IMR-90 (cell line): ENCODE results near the gene PPM1K. TPM values are rescaled to one million over a fixed set of nuclear protein-coding genes. Genes with fewer than 3 reads are reported as not detected.

ENCODE experiments used
- ATAC-seq: fragments of 200-7000 bp; cut with Tn5 transposase; 2 replicates; pipeline ENCODE4 v1.9.1; 2020; ENCODE audit warnings: low read depth, mild to moderate bottlenecking, moderate library complexity
- BruUV-seq: library from RNA; stranded (reverse); fragments of 400-500 nt; replicated peaks from 2 replicates; lab custom pipeline; 2021; lab: Mats Ljungman, UMichigan
- CTCF ChIA-PET: fragments of 300-600 bp; formaldehyde crosslinking; extraction: SDS; loops from one replicate; lab custom pipeline; 2021; ENCODE audit warnings: antibody characterized with exemption; lab: Yijun Ruan, JAX
- POLR2A ChIA-PET: fragments of 300-600 bp; sonication (Branson Sonifier 250); formaldehyde crosslinking; loops from one replicate; lab custom pipeline; 2022; ENCODE audit warnings: antibody characterized with exemption; ENCODE audit not compliant: unreplicated experiment; lab: Charles Lee
- DNase-seq: peaks from one replicate; pipeline ENCODE4 v3.0.0; 2013
- H2AFZ ChIP-seq: replicated peaks from 2 replicates; pipeline ENCODE3; 2013; ENCODE audit warnings: low read length, mild to moderate bottlenecking; ENCODE audit not compliant: poor library complexity
- H2AK5ac ChIP-seq: 2 replicates; pipeline ENCODE4 v1.6.1; 2013; ENCODE audit warnings: low read depth, low read length, inconsistent platforms
- H2AK9ac ChIP-seq: replicated peaks from 2 replicates; pipeline ENCODE3; 2013; ENCODE audit warnings: mild to moderate bottlenecking, low read depth, low read length, moderate library complexity; ENCODE audit not compliant: poor library complexity
- H2BK120ac ChIP-seq: 2 replicates; pipeline ENCODE4 v1.6.1; 2013; ENCODE audit warnings: low read depth, low read length, inconsistent platforms
- H2BK15ac ChIP-seq: 3 replicates; pipeline ENCODE4 v1.6.1; 2013; ENCODE audit warnings: low read depth, low read length, inconsistent platforms
- H2BK20ac ChIP-seq: 2 replicates; pipeline ENCODE4 v1.6.1; 2013; ENCODE audit warnings: low read depth, mild to moderate bottlenecking, inconsistent platforms, low read length, moderate library complexity
- H2BK5ac ChIP-seq: 2 replicates; pipeline ENCODE4 v1.6.1; 2013; ENCODE audit warnings: mild to moderate bottlenecking, low read depth, low read length, inconsistent platforms; ENCODE audit not compliant: poor library complexity, severe bottlenecking
- H3K14ac ChIP-seq: replicated peaks from 2 replicates; pipeline ENCODE4 v1.6.1; 2013; ENCODE audit warnings: low read depth, low read length, inconsistent platforms
- H3K18ac ChIP-seq: 2 replicates; pipeline ENCODE4 v1.6.1; 2013; ENCODE audit warnings: low read depth, low read length, control low read depth
- H3K23ac ChIP-seq: 2 replicates; pipeline ENCODE4 v1.6.1; 2013; ENCODE audit warnings: low read depth, low read length, inconsistent platforms
- H3K27ac ChIP-seq: 2 replicates; pipeline ENCODE4 v1.5.1; 2013; ENCODE audit warnings: mild to moderate bottlenecking, control low read depth, low read length; ENCODE audit not compliant: insufficient read depth
- H3K27me3 ChIP-seq: 2 replicates; pipeline ENCODE4 v1.6.1; 2013; ENCODE audit warnings: low read length; ENCODE audit not compliant: control insufficient read depth, insufficient read depth
- H3K36me3 ChIP-seq: 2 replicates; pipeline ENCODE4 v1.6.1; 2013; ENCODE audit warnings: low read length, mixed read lengths; ENCODE audit not compliant: control insufficient read depth, insufficient read depth
- H3K4ac ChIP-seq: 2 replicates; pipeline ENCODE4 v1.6.1; 2013; ENCODE audit warnings: low read depth, low read length, inconsistent platforms
- H3K4me1 ChIP-seq: 2 replicates; pipeline ENCODE4 v1.6.1; 2013; ENCODE audit warnings: low read length, mixed read lengths; ENCODE audit not compliant: control insufficient read depth, insufficient read depth
- H3K4me2 ChIP-seq: 2 replicates; pipeline ENCODE4 v1.6.1; 2013; ENCODE audit warnings: low read depth, mild to moderate bottlenecking, control low read depth, low read length, moderate library complexity
- H3K4me3 ChIP-seq: 2 replicates; pipeline ENCODE4 v1.5.1; 2013; ENCODE audit warnings: low read depth, mild to moderate bottlenecking, control low read depth, low read length, moderate library complexity; ENCODE audit not compliant: insufficient read depth
- H3K56ac ChIP-seq: 2 replicates; pipeline ENCODE4 v1.6.1; 2013; ENCODE audit warnings: low read length, inconsistent platforms; ENCODE audit not compliant: insufficient read depth; ENCODE audit errors: extremely low read depth
- H3K79me1 ChIP-seq, 2 experiments: 2 replicates each; pipeline ENCODE4 v1.6.1; 2013; ENCODE audit warnings: low read length in 2 of 2, inconsistent platforms in 1 of 2, low read depth in 1 of 2
- H3K9ac ChIP-seq: 2 replicates; pipeline ENCODE4 v1.6.1; 2013; ENCODE audit warnings: low read depth, low read length, control low read depth
- H3K9me1 ChIP-seq: 2 replicates; pipeline ENCODE4 v1.6.1; 2013; ENCODE audit warnings: low read length, inconsistent platforms; ENCODE audit not compliant: insufficient read depth
- H3K9me3 ChIP-seq: 2 replicates; pipeline ENCODE4 v1.6.1; 2013; ENCODE audit warnings: low read length; ENCODE audit not compliant: control insufficient read depth, insufficient read depth
- H4K20me1 ChIP-seq: 2 replicates; pipeline ENCODE4 v1.6.1; 2013; ENCODE audit warnings: low read length, inconsistent platforms; ENCODE audit not compliant: insufficient read depth
- H4K5ac ChIP-seq: 2 replicates; pipeline ENCODE4 v1.6.1; 2013; ENCODE audit warnings: mild to moderate bottlenecking, low read depth, low read length, control low read depth
- H4K8ac ChIP-seq, 2 experiments: 2 replicates each; pipeline ENCODE4 v1.6.1; 2013; ENCODE audit warnings: low read depth in 2 of 2, low read length in 2 of 2, control low read depth in 1 of 2, inconsistent platforms in 1 of 2
- H4K91ac ChIP-seq: 2 replicates; pipeline ENCODE4 v1.6.1; 2013; ENCODE audit warnings: low read depth, low read length, inconsistent platforms; ENCODE audit not compliant: insufficient read depth
- CEBPB ChIP-seq: IDR thresholded peaks from 2 replicates; pipeline ENCODE4 v1.6.1; 2012; ENCODE audit warnings: low read depth, low read length, improper control_type of control experiment
- CTCF ChIP-seq: conservative IDR thresholded peaks from 2 replicates; pipeline ENCODE4 v1.5.1; 2012; ENCODE audit warnings: mild to moderate bottlenecking, low read depth, low read length, improper control_type of control experiment
- MAZ ChIP-seq: IDR thresholded peaks from 2 replicates; pipeline ENCODE4 v1.6.1; 2012; ENCODE audit warnings: low read depth, mild to moderate bottlenecking, low read length, improper control_type of control experiment, moderate library complexity, borderline replicate concordance
- RAD21 ChIP-seq: IDR thresholded peaks from 2 replicates; pipeline ENCODE4 v1.6.1; 2012; ENCODE audit warnings: low read length, improper control_type of control experiment
- SMC3 ChIP-seq: fragments of 150-350 bp; IDR thresholded peaks from 2 replicates; pipeline ENCODE4 v1.6.1; 2016; ENCODE audit warnings: low read depth, mild to moderate bottlenecking, antibody characterized with exemption, low read length, moderate library complexity
- dilution Hi-C: fragments of 300-500 bp; cut with HindIII; formaldehyde crosslinking; loops from one replicate; pipeline ENCODE4 v1.14.3; 2018; ENCODE audit warnings: low sequenced_read_pairs; ENCODE audit not compliant: unreplicated experiment
- in situ Hi-C: fragments of 300-500 bp; cut with MboI; formaldehyde crosslinking; loops from 3 replicates; pipeline ENCODE4 v1.14.3; 2019; ENCODE audit warnings: low sequenced_read_pairs, inconsistent platforms, mixed read lengths
- intact Hi-C: fragments of 100-400 bp; cut with micrococcal nuclease; formaldehyde crosslinking; loops from 2 replicates; pipeline ENCODE4 v1.10.0; 2022
- polyA plus RNA-seq, 3 experiments: library from polyadenylated mRNA; depleted of rRNA; stranded (reverse); fragments of >200 nt; gene quantifications; 2 replicates each; pipeline ENCODE4 v1.2.3, GENCODE V29; 2012; ENCODE audit warnings: low replicate concordance in 1 of 3
- total RNA-seq: library from RNA; depleted of rRNA; stranded (reverse); fragments of >200 nt; gene quantifications from 2 replicates; pipeline ENCODE4 v1.2.3, GENCODE V29; 2012

The PPM1K gene
- total and polyA plus RNA-seq, 2 of the 4 experiments (the other 2 are of a cell fraction) = 6.1 to 11.5 TPM

- no peak overlapping the region for H4K5ac ChIP-seq
- intact Hi-C loops = loop anchor here (10.0 kb wide), 1 partner anchor 232 kb away; no protein-coding TSS in a partner anchor
- no peak overlapping the region for H3K4me3 ChIP-seq
- H4K20me1 ChIP-seq = peaks cover 3% of the 10 kb centered on the region
- no peak overlapping the region for H3K4ac ChIP-seq
- in situ Hi-C loops = loop anchor here (10.0 kb wide), 1 partner anchor 228 kb away; no protein-coding TSS in a partner anchor
- dilution Hi-C loops = no loop called here
- no peaks in the 10 kb centered on the region for H3K36me3 ChIP-seq
- no peak overlapping the region for H2BK15ac ChIP-seq
- DNase-seq (no peak), ATAC-seq (no peak)
- H3K4me1 ChIP-seq = peaks cover 3% of the 10 kb centered on the region; the same call in 1 of the 2 replicates
- H2BK5ac ChIP-seq = no peak overlapping the region
- no peak for TF ChIP-seq RAD21
- no peak for TF ChIP-seq MAZ
- no peak for TF ChIP-seq SMC3
- TF ChIP-seq CEBPB = no peak
- no peak for TF ChIP-seq CTCF
- no peak overlapping the region for H3K4me2 ChIP-seq
- no peak overlapping the region for H3K18ac ChIP-seq
- H2AFZ ChIP-seq = no peak overlapping the region
- no peak overlapping the region for H4K91ac ChIP-seq
- CTCF ChIA-PET = interaction anchor here (1.4 kb wide), 1 partner anchor 14 kb away, joined by 4 read pairs; no protein-coding TSS in a partner anchor
- no peak overlapping the region for H2BK20ac ChIP-seq
- no peak overlapping the region for H3K23ac ChIP-seq
- peaks cover 0 to 5% of the 10 kb centered on the region in 2 experiments; a peak in 2 of 4 replicates for H3K79me1 ChIP-seq
- H3K9ac ChIP-seq = no peak overlapping the region
- no peak overlapping the region for H2AK9ac ChIP-seq
- no peaks in the 10 kb centered on the region for H3K9me3 ChIP-seq
- no peak overlapping the region for H2BK120ac ChIP-seq
- peaks cover 7% of the 10 kb centered on the region; the same call in 1 of the 2 replicates for H3K27me3 ChIP-seq
- H4K8ac ChIP-seq = no peak overlapping the region
- POLR2A ChIA-PET = no interaction called here
- H3K9me1 ChIP-seq = no peaks in the 10 kb centered on the region
- H3K14ac ChIP-seq = no peak overlapping the region
- no peak overlapping the region for H2AK5ac ChIP-seq
- no peak overlapping the region for H3K27ac ChIP-seq
- no TSS peak for BruUV-seq
- H3K56ac ChIP-seq = no peak overlapping the region
Measured at GRCh38 chr4:88286897-88287296, 2.5 kb upstream of the PPM1K start.
